Esophagus squamous epithelium (tissue), 4 donors: ENCODE data around the gene EMP1.

Experiments used
- POLR2A ChIP-seq, 4 donors: fragments of 450-650 bp; IDR thresholded peaks; one replicate each; pipeline ENCODE4 v1.6.1; 2017; ENCODE audit warnings: antibody characterized with exemption in 4 of 4, mild to moderate bottlenecking in 4 of 4, moderate library complexity in 3 of 4
- TF ChIP-seq, protein P1 (sequence below), 6 experiments: fragments of 450-650 bp in 4 of 6; fragments of 200-600 bp in 2 of 6; sonication (generic) in 2 of 6; IDR thresholded peaks; one replicate each; pipeline ENCODE4 v1.5.1; 2016 to 2019; ENCODE audit warnings: antibody characterized with exemption in 6 of 6, mild to moderate bottlenecking in 4 of 6, moderate library complexity in 4 of 6

DNA sequence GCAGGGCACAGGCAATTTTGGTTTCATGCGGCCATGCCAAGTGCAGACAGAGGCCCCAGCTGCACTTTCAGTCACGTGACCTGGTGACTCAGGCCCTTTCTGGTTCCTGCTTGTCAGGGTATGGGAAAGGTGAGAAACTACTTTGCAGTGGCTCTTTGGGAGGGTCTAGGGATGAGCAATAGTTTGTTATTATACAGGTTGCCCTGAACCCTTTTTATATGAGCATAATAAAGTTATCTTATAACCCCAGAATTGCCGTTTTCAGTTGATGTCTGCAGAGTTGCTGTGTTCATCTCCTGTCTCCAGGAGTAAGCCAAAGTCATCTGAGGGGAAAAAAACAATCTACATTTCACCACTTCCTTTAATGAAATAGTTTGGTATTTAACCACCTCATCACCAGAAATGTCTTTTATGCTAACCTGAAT is 30.9 kb upstream of the EMP1 start:
- peak in 1 of 4 donors; percentile 33 for TF ChIP-seq POLR2A (IDR thresholded peaks at IDR 0.05)
- TF ChIP-seq, protein P1, sequence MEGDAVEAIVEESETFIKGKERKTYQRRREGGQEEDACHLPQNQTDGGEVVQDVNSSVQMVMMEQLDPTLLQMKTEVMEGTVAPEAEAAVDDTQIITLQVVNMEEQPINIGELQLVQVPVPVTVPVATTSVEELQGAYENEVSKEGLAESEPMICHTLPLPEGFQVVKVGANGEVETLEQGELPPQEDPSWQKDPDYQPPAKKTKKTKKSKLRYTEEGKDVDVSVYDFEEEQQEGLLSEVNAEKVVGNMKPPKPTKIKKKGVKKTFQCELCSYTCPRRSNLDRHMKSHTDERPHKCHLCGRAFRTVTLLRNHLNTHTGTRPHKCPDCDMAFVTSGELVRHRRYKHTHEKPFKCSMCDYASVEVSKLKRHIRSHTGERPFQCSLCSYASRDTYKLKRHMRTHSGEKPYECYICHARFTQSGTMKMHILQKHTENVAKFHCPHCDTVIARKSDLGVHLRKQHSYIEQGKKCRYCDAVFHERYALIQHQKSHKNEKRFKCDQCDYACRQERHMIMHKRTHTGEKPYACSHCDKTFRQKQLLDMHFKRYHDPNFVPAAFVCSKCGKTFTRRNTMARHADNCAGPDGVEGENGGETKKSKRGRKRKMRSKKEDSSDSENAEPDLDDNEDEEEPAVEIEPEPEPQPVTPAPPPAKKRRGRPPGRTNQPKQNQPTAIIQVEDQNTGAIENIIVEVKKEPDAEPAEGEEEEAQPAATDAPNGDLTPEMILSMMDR (IDR thresholded peaks at IDR 0.05) = peak in 1 of 6 experiments; percentile 12
